ENCODE results near the gene ACCSL. TPM values are rescaled to one million over a fixed set of nuclear protein-coding genes. Genes with fewer than 3 reads are reported as not detected.

Gene ACCSL
- total RNA-seq, result under 1 TPM in 1 of 4 donors, not detected in 3; 0.60 TPM

- 54% methylated on average over 9 of the region's 12 CpGs for WGBS
- no peak for TF ChIP-seq EP300 (IDR thresholded peaks at IDR 0.05)
- TF ChIP-seq CTCF (IDR thresholded peaks at IDR 0.05), result no peak
- no peak for TF ChIP-seq POLR2A (IDR thresholded peaks at IDR 0.05)
- no peak for TF ChIP-seq POLR2AphosphoS5 (IDR thresholded peaks at IDR 0.05)
- Histone ChIP-seq H3K4me3 (no peak within 1 kb of the TSS), H3K27ac (no peak within 1 kb of the TSS), H3K36me3 (no peaks in the 10 kb centered on the region), H3K9me3 (no peaks in the 10 kb centered on the region), H3K27me3 (no peaks in the 10 kb centered on the region), H3K4me1 (no peaks in the 10 kb centered on the region)
- peak in 1 of 2 donors; percentile 55 for DNase-seq (ENCODE audit: low spot score in 2 of 2)
These were observed at the start of gene ACCSL for GRCh38 chr11:44047931-44048431. TSS of gene ACCSL (plus strand) at chr11:44047981. CDS start at chr11:44048037, 56 bp downstream.

- Histone ChIP-seq H3K27me3 (peaks cover 6% of the 10 kb centered on the region), H3K36me3 (no peaks in the 10 kb centered on the region), H3K9me3 (no peaks in the 10 kb centered on the region), H3K27ac (no peak overlapping the region), H3K4me1 (peaks cover under 1% of the 10 kb centered on the region), H3K4me3 (no peak overlapping the region)
- no peak for DNase-seq (ENCODE audit: low spot score in 2 of 2)
- TF ChIP-seq POLR2AphosphoS5 (IDR thresholded peaks at IDR 0.05) (no peak), POLR2A (IDR thresholded peaks at IDR 0.05) (no peak), CTCF (IDR thresholded peaks at IDR 0.05) (no peak), EP300 (IDR thresholded peaks at IDR 0.05) (no peak)
- WGBS, result 93% methylated on average over 1 of the region's 1 CpG
These were observed 49.5 kb upstream of the ACCSL start for GRCh38 chr11:43998308-43998707.

GRCh38 chr11:44000731-44001130, 47.0 kb upstream of the ACCSL start:
- no peaks in the 10 kb centered on the region for H3K36me3 ChIP-seq
- DNase-seq (ENCODE audit: low spot score in 2 of 2), result no peak
- H3K9me3 ChIP-seq, result no peaks in the 10 kb centered on the region
- H3K4me3 ChIP-seq, result no peak overlapping the region
- TF ChIP-seq POLR2AphosphoS5 (IDR thresholded peaks at IDR 0.05) (no peak), CTCF (IDR thresholded peaks at IDR 0.05) (no peak), EP300 (IDR thresholded peaks at IDR 0.05) (no peak), POLR2A (IDR thresholded peaks at IDR 0.05) (no peak)
- H3K27me3 ChIP-seq, result peaks cover 3% of the 10 kb centered on the region
- H3K4me1 ChIP-seq, result peaks cover 5% of the 10 kb centered on the region
- WGBS, result 92% methylated on average over 2 of the region's 2 CpGs
- H3K27ac ChIP-seq, result no peak overlapping the region

- peaks cover 5% of the 10 kb centered on the region for H3K4me1 ChIP-seq
- H3K27me3 ChIP-seq, result peaks cover 6% of the 10 kb centered on the region
- no peaks in the 10 kb centered on the region for H3K36me3 ChIP-seq
- no peak overlapping the region for H3K4me3 ChIP-seq
- no peak overlapping the region for H3K27ac ChIP-seq
- TF ChIP-seq POLR2AphosphoS5 (IDR thresholded peaks at IDR 0.05) (no peak), POLR2A (IDR thresholded peaks at IDR 0.05) (no peak), EP300 (IDR thresholded peaks at IDR 0.05) (no peak), CTCF (IDR thresholded peaks at IDR 0.05) (no peak)
- no peaks in the 10 kb centered on the region for H3K9me3 ChIP-seq
- 88% methylated on average over 17 of the region's 18 CpGs for WGBS
- DNase-seq (ENCODE audit: low spot score in 2 of 2), result peak in 1 of 2 donors; percentile 50
These were observed 45.3 kb upstream of the ACCSL start for GRCh38 chr11:44002191-44003093.

- no peak for DNase-seq (ENCODE audit: low spot score in 2 of 2)
- Histone ChIP-seq H3K4me1 (peaks cover 5% of the 10 kb centered on the region), H3K4me3 (no peak overlapping the region), H3K9me3 (no peaks in the 10 kb centered on the region), H3K27ac (no peak overlapping the region), H3K36me3 (no peaks in the 10 kb centered on the region), H3K27me3 (peaks cover 6% of the 10 kb centered on the region)
- WGBS, result 90% methylated on average over 9 of the region's 9 CpGs
- TF ChIP-seq EP300 (IDR thresholded peaks at IDR 0.05) (no peak), CTCF (IDR thresholded peaks at IDR 0.05) (no peak), POLR2A (IDR thresholded peaks at IDR 0.05) (no peak), POLR2AphosphoS5 (IDR thresholded peaks at IDR 0.05) (no peak)
These were observed 43.9 kb upstream of the ACCSL start for GRCh38 chr11:44003736-44004451.

Measured in suprapubic skin (tissue), 4 donors.